ENCODE data around the gene LRRD1. TPM values are rescaled to one million over a fixed set of nuclear protein-coding genes. Genes with fewer than 3 reads are reported as not detected.

Gene LRRD1
- total and polyA plus RNA-seq, 5 donors: 0.17 to 0.57 (median 0.25) TPM; not detected in 2

DNA sequence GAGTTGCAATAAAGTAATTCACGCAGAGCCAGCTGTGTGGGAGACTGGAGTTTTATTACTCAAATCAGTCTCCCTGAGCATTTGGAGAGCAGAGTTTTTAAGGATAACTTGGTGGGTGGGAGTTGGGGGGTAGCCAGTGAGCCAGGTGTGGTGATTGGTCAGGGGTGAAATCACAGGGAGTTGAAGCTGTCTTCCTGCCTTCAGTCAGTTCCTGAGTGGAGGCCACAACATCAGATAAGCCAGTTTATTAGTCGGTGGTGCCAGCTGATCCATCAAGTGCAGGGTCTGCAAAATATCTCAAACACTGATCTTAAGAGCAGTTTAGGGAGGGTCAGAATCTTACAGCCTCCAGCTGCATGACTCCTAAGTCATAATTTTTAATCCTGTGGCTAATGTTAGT lies 41.4 kb downstream of the LRRD1 start:
- Histone ChIP-seq H3K4me1 (ENCODE audit: control insufficient read depth, insufficient read depth, low read length) (no peaks in the 10 kb centered on the region), H3K27ac (ENCODE audit: low read length) (no peak overlapping the region), H3K4me3 (ENCODE audit: low read length) (no peak overlapping the region), H3K27me3 (ENCODE audit: control insufficient read depth, insufficient read depth) (no peaks in the 10 kb centered on the region), H3K9me3 (ENCODE audit: control insufficient read depth, low read length) (no peaks in the 10 kb centered on the region)
- 34% methylated on average over 2 of the region's 2 CpGs for WGBS
- ATAC-seq (no peak), DNase-seq (no peak)
- intact Hi-C loops (cut with DNase I): no loop called here

DNA sequence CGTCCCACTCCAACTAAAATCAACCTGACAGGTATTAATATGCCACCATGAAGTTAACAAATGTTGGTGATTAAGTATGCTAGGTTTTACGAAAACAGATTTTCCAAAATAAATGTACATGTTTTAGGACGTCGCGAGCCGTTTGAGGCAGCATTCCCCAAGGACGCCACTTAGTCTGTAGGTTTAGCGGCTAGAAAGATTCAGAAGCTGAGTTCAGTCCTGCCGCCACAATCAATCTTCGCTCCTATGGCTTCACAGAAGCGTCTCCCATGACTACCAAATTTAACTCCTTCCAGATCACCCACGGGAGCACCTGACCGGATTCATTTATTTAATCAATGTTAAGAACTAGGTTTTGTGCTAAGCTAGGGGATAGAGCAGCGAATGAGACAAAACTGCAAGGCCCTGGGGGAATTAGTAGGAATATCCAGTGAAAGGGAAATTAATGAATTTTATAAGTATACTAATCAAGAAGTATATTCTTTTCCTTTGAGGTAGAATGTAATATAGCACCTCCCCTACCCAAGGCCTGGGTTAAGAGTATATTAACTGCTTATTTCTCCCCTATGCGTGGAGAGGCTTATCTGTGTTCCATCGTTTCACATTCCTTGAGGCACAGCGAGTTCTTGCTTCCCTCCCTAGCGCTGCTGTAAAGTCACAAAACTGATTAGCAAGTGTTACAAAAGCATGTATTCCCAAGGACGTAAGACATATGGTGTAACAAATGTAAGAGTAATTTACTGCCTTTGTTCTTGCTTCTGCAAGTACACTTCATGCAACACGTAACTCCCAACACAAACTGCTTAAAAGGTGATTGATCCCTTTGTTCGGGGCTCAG lies 43.7 kb downstream of the LRRD1 start:
- H3K27ac ChIP-seq (ENCODE audit: low read length): peak overlapping the region; percentile 81
- H3K4me3 ChIP-seq (ENCODE audit: low read length): peak overlapping the region; percentile 57
- intact Hi-C loops (cut with DNase I): no loop called here
- H3K27me3 ChIP-seq (ENCODE audit: control insufficient read depth, insufficient read depth): no peaks in the 10 kb centered on the region
- 25% methylated on average over 21 of the region's 21 CpGs for WGBS
- no peaks in the 10 kb centered on the region for H3K4me1 ChIP-seq (ENCODE audit: control insufficient read depth, insufficient read depth, low read length)
- no peaks in the 10 kb centered on the region for H3K9me3 ChIP-seq (ENCODE audit: control insufficient read depth, low read length)
- DNase-seq: no peak
- ATAC-seq: no peak

DNA sequence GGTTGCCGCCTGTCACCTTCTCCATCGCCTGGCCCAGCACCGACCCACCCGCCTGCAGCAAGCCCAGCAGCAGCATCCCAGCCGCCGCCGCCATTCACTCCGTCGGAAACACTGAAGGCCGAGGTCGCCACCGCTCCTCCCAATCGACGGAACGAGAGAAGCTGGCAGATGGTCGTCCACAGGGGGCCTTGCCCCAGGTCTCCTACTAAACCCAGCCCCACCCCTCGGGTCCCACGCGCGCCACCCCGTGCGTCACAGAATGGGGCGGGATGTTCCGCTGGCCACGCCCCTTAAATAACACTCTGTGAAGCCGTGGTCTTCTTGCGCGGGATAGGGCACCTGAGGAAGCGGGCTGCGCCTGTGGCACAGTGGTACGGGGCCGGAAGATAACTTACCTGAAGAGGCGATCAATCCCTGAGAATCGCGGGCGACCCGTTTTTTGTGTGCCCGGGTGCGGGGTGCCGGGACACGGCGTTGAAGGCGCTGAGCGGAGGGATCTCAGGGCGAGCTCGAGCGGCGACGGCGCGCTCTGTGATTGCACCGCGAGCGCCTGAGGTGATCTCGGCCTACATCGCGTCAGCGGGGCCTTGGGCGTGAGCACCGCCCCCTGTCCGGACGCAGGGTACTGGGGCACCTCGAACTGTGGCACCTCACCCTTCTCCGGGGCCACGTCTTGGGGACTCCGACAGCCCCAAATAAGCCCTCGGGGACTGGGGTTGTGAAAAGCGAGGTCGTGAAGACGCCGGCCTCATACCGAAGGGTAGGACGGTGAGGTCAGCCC lies 44.5 kb downstream of the LRRD1 start, which contains the start of gene CYP51A1:
TSS of gene CYP51A1 (minus strand) at position 207 of the 781 bp plus-strand sequence. CDS start at position 94, 113 bp downstream.
- Histone ChIP-seq H3K27me3 (ENCODE audit: control insufficient read depth, insufficient read depth) (no peaks in the 10 kb centered on the region), H3K4me3 (ENCODE audit: low read length) (peak within 1 kb of the TSS; percentile 57), H3K4me1 (ENCODE audit: control insufficient read depth, insufficient read depth, low read length) (no peaks in the 10 kb centered on the region), H3K27ac (ENCODE audit: low read length) (peak within 1 kb of the TSS; percentile 81), H3K9me3 (ENCODE audit: control insufficient read depth, low read length) (no peaks in the 10 kb centered on the region)
- under 1% methylated on average over 73 of the region's 73 CpGs for WGBS
- ATAC-seq: peak; percentile 98
- intact Hi-C loops (cut with DNase I): no loop called here
- DNase-seq: peak; percentile 94 to 97 (median 97)

DNA sequence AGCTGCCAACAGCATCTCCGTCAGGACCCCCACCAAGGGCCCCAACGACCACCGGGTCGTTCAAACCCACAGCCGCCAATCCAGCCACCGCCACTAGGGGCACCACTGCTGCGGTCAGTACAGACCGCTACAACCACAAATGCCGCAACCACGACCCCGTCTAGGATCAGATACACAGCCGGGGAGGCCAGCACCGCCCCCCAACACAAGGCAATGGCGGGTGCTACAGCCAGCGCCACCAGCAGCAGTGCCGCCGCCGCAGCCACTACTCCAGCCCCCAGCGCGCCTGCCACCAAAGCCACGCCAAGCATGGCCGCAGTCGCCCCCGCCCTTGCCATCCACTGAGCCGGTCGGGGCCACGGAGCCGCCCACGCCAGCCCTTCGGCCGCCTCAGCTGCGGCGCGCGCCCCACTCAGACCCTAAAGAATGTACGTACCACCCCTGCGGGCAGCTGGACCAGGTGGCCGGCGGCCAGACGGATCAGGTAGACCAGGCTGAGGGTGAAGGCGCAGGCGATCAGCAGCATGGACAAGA lies 45.1 kb downstream of the LRRD1 start:
- under 1% methylated on average over 42 of the region's 42 CpGs for WGBS
- intact Hi-C loops (cut with DNase I): no loop called here
- H3K27me3 ChIP-seq (ENCODE audit: control insufficient read depth, insufficient read depth): no peaks in the 10 kb centered on the region
- H3K4me3 ChIP-seq (ENCODE audit: low read length): peak overlapping the region; percentile 57
- no peaks in the 10 kb centered on the region for H3K4me1 ChIP-seq (ENCODE audit: control insufficient read depth, insufficient read depth, low read length)
- peak; percentile 80 to 89 (median 88) for DNase-seq
- peak; percentile 67 to 77 for ATAC-seq
- H3K9me3 ChIP-seq (ENCODE audit: control insufficient read depth, low read length): no peaks in the 10 kb centered on the region
- peak overlapping the region; percentile 81 for H3K27ac ChIP-seq (ENCODE audit: low read length)

DNA sequence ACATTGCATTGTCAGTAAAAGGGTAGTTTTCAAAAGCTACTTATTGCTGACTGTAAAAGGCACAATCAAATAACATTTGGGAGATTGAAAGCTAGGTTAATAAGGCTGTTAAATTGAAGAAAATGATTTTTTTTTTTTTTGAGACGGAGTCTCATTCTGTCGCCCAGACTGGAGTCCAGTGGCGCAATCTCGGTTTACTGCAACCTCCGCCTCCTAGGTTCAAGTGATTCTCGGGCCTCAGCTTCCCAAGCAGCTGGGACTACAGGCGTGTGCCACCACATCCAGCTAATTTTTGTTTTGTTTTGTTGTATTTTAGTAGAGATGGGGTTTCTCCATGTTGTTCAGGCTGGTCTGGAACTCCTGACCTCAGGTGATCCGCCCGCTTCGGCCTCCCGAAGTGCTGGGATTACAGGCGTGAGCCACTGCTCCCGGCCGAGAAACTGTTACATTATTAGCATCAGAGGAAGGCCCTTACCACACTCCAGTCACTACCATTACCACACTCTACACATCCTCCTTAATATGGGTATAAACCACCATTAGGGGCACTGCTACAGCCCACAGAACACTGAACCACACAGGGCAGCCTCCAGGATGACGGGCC lies 45.7 kb downstream of the LRRD1 start:
- ATAC-seq: peak; percentile 9 to 30
- Histone ChIP-seq H3K27ac (ENCODE audit: low read length) (peak overlapping the region; percentile 81), H3K4me3 (ENCODE audit: low read length) (peak overlapping the region; percentile 57), H3K27me3 (ENCODE audit: control insufficient read depth, insufficient read depth) (no peaks in the 10 kb centered on the region), H3K4me1 (ENCODE audit: control insufficient read depth, insufficient read depth, low read length) (no peaks in the 10 kb centered on the region), H3K9me3 (ENCODE audit: control insufficient read depth, low read length) (no peaks in the 10 kb centered on the region)
- WGBS: 44% methylated on average over 15 of the region's 15 CpGs
- DNase-seq: peak in 1 of 3 donors; percentile 40
- intact Hi-C loops (cut with DNase I): no loop called here

DNA sequence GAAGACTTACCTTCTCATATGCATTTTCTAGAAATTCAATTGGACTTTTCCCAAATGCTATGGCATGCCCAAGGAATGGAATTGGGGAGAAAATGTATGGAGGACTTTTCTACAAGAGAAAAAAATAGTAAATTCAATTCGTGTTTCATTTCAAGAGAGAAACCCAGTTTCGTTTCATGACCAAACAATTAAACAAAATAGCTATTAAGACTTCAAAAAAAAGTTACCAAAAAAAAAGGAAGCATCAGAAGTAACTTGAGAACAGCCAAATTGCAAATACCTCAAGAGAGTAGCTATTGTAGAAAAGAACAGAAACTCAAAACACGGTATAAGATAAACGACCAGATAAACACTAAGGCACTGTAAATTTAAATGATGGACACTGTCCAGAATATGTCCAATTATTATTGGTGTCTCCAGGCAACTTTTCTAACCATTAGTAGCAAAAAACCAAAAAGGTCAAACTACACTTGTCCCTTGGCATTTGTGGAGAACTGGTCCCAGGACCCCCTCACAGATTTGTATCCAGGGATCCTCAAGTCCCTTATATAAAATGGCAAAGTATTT lies 47.1 kb downstream of the LRRD1 start:
- 56% methylated on average over 4 of the region's 4 CpGs for WGBS

DNA sequence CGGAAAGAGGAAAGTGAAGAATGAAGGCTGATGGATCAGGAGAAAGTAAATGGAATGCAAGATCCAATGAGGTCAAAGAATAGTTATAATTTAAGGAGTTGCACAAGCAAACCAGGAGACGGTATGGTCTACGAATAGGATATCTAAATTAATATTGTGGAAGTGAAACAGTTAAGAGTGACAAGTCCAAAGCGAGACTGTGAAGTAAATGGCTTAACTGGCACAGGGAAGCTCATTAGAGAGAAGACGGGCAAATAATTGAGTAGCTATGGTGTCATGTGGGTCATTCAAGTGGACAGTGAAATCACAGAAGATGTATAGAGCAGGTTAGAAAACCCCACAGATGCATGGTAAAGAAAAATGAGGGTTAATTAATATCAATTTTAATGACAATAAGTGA lies 47.8 kb downstream of the LRRD1 start:
- no peaks in the 10 kb centered on the region for H3K9me3 ChIP-seq (ENCODE audit: control insufficient read depth, low read length)
- no peak overlapping the region for H3K27ac ChIP-seq (ENCODE audit: low read length)
- ATAC-seq: no peak
- WGBS: 88% methylated on average over 5 of the region's 5 CpGs
- no peaks in the 10 kb centered on the region for H3K27me3 ChIP-seq (ENCODE audit: control insufficient read depth, insufficient read depth)
- DNase-seq: no peak
- H3K4me1 ChIP-seq (ENCODE audit: control insufficient read depth, insufficient read depth, low read length): no peaks in the 10 kb centered on the region
- H3K4me3 ChIP-seq (ENCODE audit: low read length): no peak overlapping the region
- intact Hi-C loops (cut with DNase I): no loop called here

More for the DNA sequence above, 47.1 kb downstream of the LRRD1 start:
- H3K4me3 ChIP-seq (ENCODE audit: low read length): no peak overlapping the region
- intact Hi-C loops (cut with DNase I): no loop called here
- no peak for DNase-seq
- no peaks in the 10 kb centered on the region for H3K4me1 ChIP-seq (ENCODE audit: control insufficient read depth, insufficient read depth, low read length)
- H3K27ac ChIP-seq (ENCODE audit: low read length): no peak overlapping the region
- no peaks in the 10 kb centered on the region for H3K27me3 ChIP-seq (ENCODE audit: control insufficient read depth, insufficient read depth)
- no peaks in the 10 kb centered on the region for H3K9me3 ChIP-seq (ENCODE audit: control insufficient read depth, low read length)
- ATAC-seq: no peak

DNA sequence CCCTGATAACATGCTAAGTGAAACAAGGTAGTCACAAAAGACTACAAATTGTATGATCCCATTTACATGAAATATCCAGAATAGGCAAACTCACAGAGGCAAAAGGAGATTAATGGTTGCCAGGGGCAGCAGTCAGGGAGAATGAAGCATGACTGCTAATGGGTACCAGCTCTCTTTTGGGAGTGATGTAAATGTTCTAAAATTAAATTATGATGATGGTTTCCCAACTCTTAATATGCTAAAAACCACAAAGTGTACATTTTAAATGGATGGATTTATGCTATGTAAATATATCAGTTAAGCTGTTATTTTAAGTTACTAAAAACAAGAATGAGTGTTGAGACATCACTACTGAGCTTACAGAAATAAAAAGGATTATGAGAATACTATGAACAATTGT lies 57.3 kb downstream of the LRRD1 start:
- no peaks in the 10 kb centered on the region for H3K27me3 ChIP-seq (ENCODE audit: control insufficient read depth, insufficient read depth)
- H3K4me1 ChIP-seq (ENCODE audit: control insufficient read depth, insufficient read depth, low read length): no peaks in the 10 kb centered on the region
- H3K9me3 ChIP-seq (ENCODE audit: control insufficient read depth, low read length): no peaks in the 10 kb centered on the region
- intact Hi-C loops (cut with DNase I): no loop called here
- no peak overlapping the region for H3K27ac ChIP-seq (ENCODE audit: low read length)
- ATAC-seq (no peak), DNase-seq (no peak)
- H3K4me3 ChIP-seq (ENCODE audit: low read length): no peak overlapping the region

DNA sequence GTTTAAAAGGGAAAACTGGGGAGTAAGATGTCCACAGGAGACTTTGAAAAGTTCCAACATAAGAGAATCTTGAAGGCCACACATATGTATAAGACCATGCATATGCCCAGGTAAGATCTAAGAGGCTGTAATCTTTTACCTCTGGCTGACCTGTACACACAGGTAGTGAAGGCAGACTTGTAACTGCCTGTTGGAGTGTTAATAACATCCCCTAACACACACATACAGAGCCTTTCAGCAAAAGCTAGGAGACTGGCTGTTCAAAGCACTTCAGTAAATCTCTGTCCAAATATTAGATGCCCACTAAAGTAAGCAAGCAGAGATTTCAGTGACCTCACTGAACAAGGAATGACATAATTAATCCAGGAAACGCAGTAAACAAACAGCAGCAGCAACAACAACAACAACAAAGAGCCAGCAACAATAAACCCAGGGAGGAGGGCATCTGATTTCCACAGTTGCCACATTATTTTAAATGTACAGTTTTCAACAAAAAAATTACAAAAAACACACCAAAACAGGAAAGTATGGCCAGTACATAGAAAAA lies 59.7 kb downstream of the LRRD1 start:
- H3K4me3 ChIP-seq (ENCODE audit: low read length): no peak overlapping the region
- H3K9me3 ChIP-seq (ENCODE audit: control insufficient read depth, low read length): no peaks in the 10 kb centered on the region
- WGBS: 90% methylated on average over 1 of the region's 1 CpG
- H3K27me3 ChIP-seq (ENCODE audit: control insufficient read depth, insufficient read depth): no peaks in the 10 kb centered on the region
- no peak overlapping the region for H3K27ac ChIP-seq (ENCODE audit: low read length)
- intact Hi-C loops (cut with DNase I): no loop called here
- no peaks in the 10 kb centered on the region for H3K4me1 ChIP-seq (ENCODE audit: control insufficient read depth, insufficient read depth, low read length)
- ATAC-seq: no peak
- no peak for DNase-seq

DNA sequence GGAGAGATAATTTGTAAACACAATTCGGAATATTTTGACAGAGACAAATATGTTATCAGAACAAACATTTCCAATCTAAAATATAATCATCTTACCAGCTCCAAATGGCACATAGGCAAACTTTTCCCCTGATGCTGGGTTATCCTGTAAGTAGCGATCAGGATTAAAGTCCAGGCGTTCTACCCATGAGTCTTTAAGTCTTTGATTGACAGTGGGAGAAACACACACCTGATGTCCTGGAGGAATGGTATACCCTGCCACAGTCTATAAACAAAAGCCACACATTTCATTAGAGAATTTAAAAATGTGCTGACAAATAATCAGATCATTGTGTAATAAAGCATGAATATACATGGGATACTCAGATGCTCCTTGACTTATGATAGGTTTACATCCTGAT lies 62.0 kb downstream of the LRRD1 start:
- ATAC-seq: no peak
- Histone ChIP-seq H3K27me3 (ENCODE audit: control insufficient read depth, insufficient read depth) (no peaks in the 10 kb centered on the region), H3K9me3 (ENCODE audit: control insufficient read depth, low read length) (no peaks in the 10 kb centered on the region), H3K4me1 (ENCODE audit: control insufficient read depth, insufficient read depth, low read length) (no peaks in the 10 kb centered on the region), H3K4me3 (ENCODE audit: low read length) (no peak overlapping the region), H3K27ac (ENCODE audit: low read length) (no peak overlapping the region)
- intact Hi-C loops (cut with DNase I): no loop called here
- 97% methylated on average over 3 of the region's 3 CpGs for WGBS
- DNase-seq: no peak

Measured in right cardiac atrium (tissue), 5 donors.